SK-N-SH treated with all-trans-retinoic acid at 6 μM for 48 hours (cell line): Measurements from ENCODE around the gene TGFBR2.

ENCODE experiments used
- ARNTL ChIP-seq: fragments of 450-650 bp; formaldehyde crosslinking; IDR thresholded peaks from 2 replicates; pipeline ENCODE4 v1.5.0; 2020; ENCODE audit warnings: low read depth, mild to moderate bottlenecking, moderate library complexity, borderline replicate concordance
- CSDC2 ChIP-seq: fragments of 250-450 bp; sonication (Bioruptor Pico); IDR thresholded peaks from 2 replicates; pipeline ENCODE4 v1.5.0; 2020; ENCODE audit warnings: mild to moderate bottlenecking, moderate library complexity
- GLIS3 ChIP-seq: fragments of 250-450 bp; sonication (Bioruptor Pico); IDR thresholded peaks from 2 replicates; pipeline ENCODE4 v1.5.0; 2020; ENCODE audit warnings: mild to moderate bottlenecking, moderate library complexity
- SNAI2 ChIP-seq: fragments of 250-450 bp; sonication (Bioruptor Pico); IDR thresholded peaks from 2 replicates; pipeline ENCODE4 v1.5.0; 2020; ENCODE audit warnings: mild to moderate bottlenecking, moderate library complexity
- TF ChIP-seq, protein P1 (sequence below): fragments of 250-450 bp; sonication (Bioruptor Pico); IDR thresholded peaks from 2 replicates; pipeline ENCODE4 v1.8.0; 2020; ENCODE audit warnings: mild to moderate bottlenecking, moderate library complexity, borderline replicate concordance

DNA sequence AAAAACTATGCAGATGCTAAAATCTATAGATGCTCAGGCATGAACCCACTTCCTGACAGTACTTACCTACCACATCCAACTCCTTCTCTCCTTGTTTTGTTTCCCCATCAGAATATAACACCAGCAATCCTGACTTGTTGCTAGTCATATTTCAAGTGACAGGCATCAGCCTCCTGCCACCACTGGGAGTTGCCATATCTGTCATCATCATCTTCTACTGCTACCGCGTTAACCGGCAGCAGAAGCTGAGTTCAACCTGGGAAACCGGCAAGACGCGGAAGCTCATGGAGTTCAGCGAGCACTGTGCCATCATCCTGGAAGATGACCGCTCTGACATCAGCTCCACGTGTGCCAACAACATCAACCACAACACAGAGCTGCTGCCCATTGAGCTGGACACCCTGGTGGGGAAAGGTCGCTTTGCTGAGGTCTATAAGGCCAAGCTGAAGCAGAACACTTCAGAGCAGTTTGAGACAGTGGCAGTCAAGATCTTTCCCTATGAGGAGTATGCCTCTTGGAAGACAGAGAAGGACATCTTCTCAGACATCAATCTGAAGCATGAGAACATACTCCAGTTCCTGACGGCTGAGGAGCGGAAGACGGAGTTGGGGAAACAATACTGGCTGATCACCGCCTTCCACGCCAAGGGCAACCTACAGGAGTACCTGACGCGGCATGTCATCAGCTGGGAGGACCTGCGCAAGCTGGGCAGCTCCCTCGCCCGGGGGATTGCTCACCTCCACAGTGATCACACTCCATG lies 65.3 kb downstream of the TGFBR2 start:
- TF ChIP-seq CSDC2 (CRISPR knock-in tag) (no peak), ARNTL (CRISPR knock-in tag) (no peak), GLIS3 (CRISPR knock-in tag) (no peak), SNAI2 (no peak)
- TF ChIP-seq, protein P1, sequence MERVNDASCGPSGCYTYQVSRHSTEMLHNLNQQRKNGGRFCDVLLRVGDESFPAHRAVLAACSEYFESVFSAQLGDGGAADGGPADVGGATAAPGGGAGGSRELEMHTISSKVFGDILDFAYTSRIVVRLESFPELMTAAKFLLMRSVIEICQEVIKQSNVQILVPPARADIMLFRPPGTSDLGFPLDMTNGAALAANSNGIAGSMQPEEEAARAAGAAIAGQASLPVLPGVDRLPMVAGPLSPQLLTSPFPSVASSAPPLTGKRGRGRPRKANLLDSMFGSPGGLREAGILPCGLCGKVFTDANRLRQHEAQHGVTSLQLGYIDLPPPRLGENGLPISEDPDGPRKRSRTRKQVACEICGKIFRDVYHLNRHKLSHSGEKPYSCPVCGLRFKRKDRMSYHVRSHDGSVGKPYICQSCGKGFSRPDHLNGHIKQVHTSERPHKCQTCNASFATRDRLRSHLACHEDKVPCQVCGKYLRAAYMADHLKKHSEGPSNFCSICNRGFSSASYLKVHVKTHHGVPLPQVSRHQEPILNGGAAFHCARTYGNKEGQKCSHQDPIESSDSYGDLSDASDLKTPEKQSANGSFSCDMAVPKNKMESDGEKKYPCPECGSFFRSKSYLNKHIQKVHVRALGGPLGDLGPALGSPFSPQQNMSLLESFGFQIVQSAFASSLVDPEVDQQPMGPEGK (CRISPR knock-in tag) = no peak
